ENCODE measurements around the gene WDFY2.

Gene WDFY2

GRCh38 chr13:51557875-51558612 is 26.2 kb upstream of the WDFY2 start:
- H3F3A ChIP-seq (ENCODE audit: insufficient read depth) = no peaks in the 10 kb centered on the region
- H3K4me2 ChIP-seq (ENCODE audit: low read depth, low read length, poor library complexity, severe bottlenecking) = no peak overlapping the region
- H3K27me3 ChIP-seq (ENCODE audit: low read length) = no peaks in the 10 kb centered on the region
- no peak overlapping the region for H3K4me3 ChIP-seq (ENCODE audit: insufficient read depth, low read length, poor library complexity, severe bottlenecking)
- no peak overlapping the region for H3K9ac ChIP-seq (ENCODE audit: low read length)
- no peaks in the 10 kb centered on the region for H3K36me3 ChIP-seq (ENCODE audit: low read length)
- no peaks in the 10 kb centered on the region for H3K79me2 ChIP-seq (ENCODE audit: insufficient read depth, low read length)
- TF ChIP-seq EZH2phosphoT487 (conservative IDR thresholded peaks at IDR 0.05; ENCODE audit: low read length) = no peak
- TF ChIP-seq CTCF (IDR thresholded peaks at IDR 0.05; ENCODE audit: insufficient read depth, low read length, poor library complexity, severe bottlenecking) = no peak
- no peaks in the 10 kb centered on the region for H3K9me2 ChIP-seq (replicated peaks; ENCODE audit: insufficient read depth, low read length)
- H2AFZ ChIP-seq (ENCODE audit: low read depth, low read length, severe bottlenecking) = no peak overlapping the region
- no peaks in the 10 kb centered on the region for H4K20me1 ChIP-seq (ENCODE audit: low read depth, low read length)
- H3K27ac ChIP-seq (ENCODE audit: low read depth, low read length) = no peak overlapping the region
- H3K9me3 ChIP-seq (ENCODE audit: insufficient read depth, low read length) = no peaks in the 10 kb centered on the region

GRCh38 chr13:51559946-51560735 is 24.1 kb upstream of the WDFY2 start:
- H2AFZ ChIP-seq (ENCODE audit: low read depth, low read length, severe bottlenecking) = no peak overlapping the region
- H3K27ac ChIP-seq (ENCODE audit: low read depth, low read length) = no peak overlapping the region

GRCh38 chr13:51562011-51562671 is 22.1 kb upstream of the WDFY2 start:
- Histone ChIP-seq H3K79me2 (ENCODE audit: insufficient read depth, low read length) (no peaks in the 10 kb centered on the region), H3K27me3 (ENCODE audit: low read length) (no peaks in the 10 kb centered on the region), H3K27ac (ENCODE audit: low read depth, low read length) (no peak overlapping the region), H3K4me3 (ENCODE audit: insufficient read depth, low read length, poor library complexity, severe bottlenecking) (no peak overlapping the region), H3K9ac (ENCODE audit: low read length) (no peak overlapping the region), H3K9me2 (replicated peaks; ENCODE audit: insufficient read depth, low read length) (no peaks in the 10 kb centered on the region), H4K20me1 (ENCODE audit: low read depth, low read length) (no peaks in the 10 kb centered on the region), H3F3A (ENCODE audit: insufficient read depth) (no peaks in the 10 kb centered on the region), H2AFZ (ENCODE audit: low read depth, low read length, severe bottlenecking) (no peak overlapping the region), H3K4me2 (ENCODE audit: low read depth, low read length, poor library complexity, severe bottlenecking) (no peak overlapping the region), H3K9me3 (ENCODE audit: insufficient read depth, low read length) (no peaks in the 10 kb centered on the region), H3K36me3 (ENCODE audit: low read length) (no peaks in the 10 kb centered on the region)
- TF ChIP-seq EZH2phosphoT487 (conservative IDR thresholded peaks at IDR 0.05; ENCODE audit: low read length) (no peak), CTCF (IDR thresholded peaks at IDR 0.05; ENCODE audit: insufficient read depth, low read length, poor library complexity, severe bottlenecking) (no peak)

More at GRCh38 chr13:51559946-51560735, 24.1 kb upstream of the WDFY2 start:
- H3K9ac ChIP-seq (ENCODE audit: low read length) = no peak overlapping the region
- no peaks in the 10 kb centered on the region for H3K79me2 ChIP-seq (ENCODE audit: insufficient read depth, low read length)
- no peaks in the 10 kb centered on the region for H3K9me2 ChIP-seq (replicated peaks; ENCODE audit: insufficient read depth, low read length)
- H4K20me1 ChIP-seq (ENCODE audit: low read depth, low read length) = no peaks in the 10 kb centered on the region
- H3K36me3 ChIP-seq (ENCODE audit: low read length) = no peaks in the 10 kb centered on the region
- no peaks in the 10 kb centered on the region for H3K27me3 ChIP-seq (ENCODE audit: low read length)
- no peak for TF ChIP-seq CTCF (IDR thresholded peaks at IDR 0.05; ENCODE audit: insufficient read depth, low read length, poor library complexity, severe bottlenecking)
- no peak for TF ChIP-seq EZH2phosphoT487 (conservative IDR thresholded peaks at IDR 0.05; ENCODE audit: low read length)
- no peak overlapping the region for H3K4me3 ChIP-seq (ENCODE audit: insufficient read depth, low read length, poor library complexity, severe bottlenecking)
- H3K4me2 ChIP-seq (ENCODE audit: low read depth, low read length, poor library complexity, severe bottlenecking) = no peak overlapping the region
- H3K9me3 ChIP-seq (ENCODE audit: insufficient read depth, low read length) = no peaks in the 10 kb centered on the region
- no peaks in the 10 kb centered on the region for H3F3A ChIP-seq (ENCODE audit: insufficient read depth)
